Neural progenitor cell (in vitro differentiated cells): Measurements from ENCODE around the gene STAG1. TPM values are rescaled to one million over a fixed set of nuclear protein-coding genes. Genes with fewer than 3 reads are reported as not detected.

Source experiments
- DNase-seq: peaks from one replicate; pipeline ENCODE4 v3.0.0-alpha.2; 2016; ENCODE audit warnings: low spot score
- H2AFZ ChIP-seq: fragments of 200-600 bp; sonication (generic); replicated peaks from 2 replicates; pipeline ENCODE4 v1.6.1; 2016; ENCODE audit warnings: antibody characterized with exemption
- H3F3A ChIP-seq: fragments of 200-600 bp; sonication (generic); 2 replicates; pipeline ENCODE4 v1.6.1; 2016; ENCODE audit warnings: antibody characterized with exemption, low read depth
- H3K27ac ChIP-seq: fragments of 200-600 bp; sonication (generic); 2 replicates; pipeline ENCODE4 v1.5.1; 2016; ENCODE audit warnings: mild to moderate bottlenecking
- H3K27me3 ChIP-seq: fragments of 200-600 bp; sonication (generic); 2 replicates; pipeline ENCODE4 v1.6.1; 2016; ENCODE audit warnings: mild to moderate bottlenecking, moderate library complexity
- H3K36me3 ChIP-seq: fragments of 200-600 bp; sonication (generic); 2 replicates; pipeline ENCODE4 v1.5.1; 2016
- H3K4me1 ChIP-seq: fragments of 200-600 bp; sonication (generic); 2 replicates; pipeline ENCODE4 v1.6.1; 2016; ENCODE audit warnings: mixed run types
- H3K4me2 ChIP-seq: fragments of 200-600 bp; sonication (generic); 2 replicates; pipeline ENCODE4 v1.6.1; 2016
- H3K4me3 ChIP-seq: fragments of 200-600 bp; sonication (generic); 2 replicates; pipeline ENCODE4 v1.5.1; 2016
- H3K79me2 ChIP-seq: fragments of 200-600 bp; sonication (generic); 2 replicates; pipeline ENCODE4 v1.6.1; 2016; ENCODE audit warnings: low read depth
- H3K9ac ChIP-seq: fragments of 200-600 bp; sonication (generic); 2 replicates; pipeline ENCODE4 v1.6.1; 2016
- H3K9me3 ChIP-seq: fragments of 200-600 bp; sonication (generic); 2 replicates; pipeline ENCODE4 v1.5.1; 2016; ENCODE audit warnings: low read depth
- H4K20me1 ChIP-seq: fragments of 200-600 bp; sonication (generic); 2 replicates; pipeline ENCODE4 v1.6.1; 2016; ENCODE audit warnings: low read depth
- H3K27ac Mint-ChIP-seq: 3 replicates; pipeline ENCODE4 v1.8.0; 2021; ENCODE audit warnings: mixed read lengths
- H3K27me3 Mint-ChIP-seq: 2 replicates; pipeline ENCODE4 v1.8.0; 2022; ENCODE audit warnings: low read depth, mild to moderate bottlenecking, inconsistent platforms, moderate library complexity, mixed read lengths; ENCODE audit not compliant: insufficient read depth
- H3K36me3 Mint-ChIP-seq: 3 replicates; pipeline ENCODE4 v1.8.0; 2021; ENCODE audit warnings: mixed read lengths
- H3K4me1 Mint-ChIP-seq: 3 replicates; pipeline ENCODE4 v1.8.0; 2021; ENCODE audit warnings: mixed read lengths
- H3K4me3 Mint-ChIP-seq: 3 replicates; pipeline ENCODE4 v1.8.0; 2021; ENCODE audit warnings: mild to moderate bottlenecking, moderate library complexity, mixed read lengths
- H3K9me3 Mint-ChIP-seq: 3 replicates; pipeline ENCODE4 v1.8.0; 2020; ENCODE audit warnings: mixed read lengths
- EZH2 ChIP-seq: fragments of 200-600 bp; sonication (generic); IDR thresholded peaks from 2 replicates; pipeline ENCODE4 v1.6.1; 2017; ENCODE audit warnings: antibody characterized with exemption, mild to moderate bottlenecking, moderate library complexity
- EZH2phosphoT487 ChIP-seq: fragments of 200-600 bp; sonication (generic); IDR thresholded peaks from 2 replicates; pipeline ENCODE4 v1.6.1; 2017; ENCODE audit warnings: antibody characterized with exemption
- total RNA-seq: library from RNA; depleted of rRNA; stranded (reverse); fragments of >200 nt; gene quantifications from 2 replicates; pipeline ENCODE4 v1.2.3, GENCODE V29; 2015; ENCODE audit warnings: low replicate concordance
- TF ChIP-seq, protein P1 (sequence below): fragments of 200-600 bp; sonication (generic); IDR thresholded peaks from 2 replicates; pipeline ENCODE4 v1.5.1; 2017; ENCODE audit warnings: antibody characterized with exemption, mild to moderate bottlenecking

The STAG1 gene
- total RNA-seq, 1 donor from 2014 or later: 38.3 TPM

DNA sequence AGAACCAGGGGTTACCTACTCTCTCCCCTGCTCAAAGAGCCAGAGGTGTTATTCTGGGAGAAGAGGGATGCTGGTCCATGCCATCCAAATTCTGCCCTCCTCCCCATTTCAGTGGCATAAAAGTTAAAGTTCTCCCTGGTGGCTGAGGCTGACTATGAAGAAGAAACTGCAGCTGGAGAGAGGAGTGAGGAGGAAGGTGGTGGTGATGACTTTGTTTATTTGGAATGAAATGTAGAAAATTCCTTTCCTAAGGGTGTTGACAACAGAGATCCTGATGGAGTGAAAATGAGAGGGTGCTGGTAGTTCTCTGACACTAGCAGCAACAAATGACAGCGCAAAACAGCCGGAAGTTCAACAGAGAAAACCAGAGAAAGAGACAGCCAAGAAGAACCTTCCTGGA, 401.6 kb downstream of the STAG1 start:
- H3K27ac Mint-ChIP-seq: no peak overlapping the region
- no peak for DNase-seq

DNA sequence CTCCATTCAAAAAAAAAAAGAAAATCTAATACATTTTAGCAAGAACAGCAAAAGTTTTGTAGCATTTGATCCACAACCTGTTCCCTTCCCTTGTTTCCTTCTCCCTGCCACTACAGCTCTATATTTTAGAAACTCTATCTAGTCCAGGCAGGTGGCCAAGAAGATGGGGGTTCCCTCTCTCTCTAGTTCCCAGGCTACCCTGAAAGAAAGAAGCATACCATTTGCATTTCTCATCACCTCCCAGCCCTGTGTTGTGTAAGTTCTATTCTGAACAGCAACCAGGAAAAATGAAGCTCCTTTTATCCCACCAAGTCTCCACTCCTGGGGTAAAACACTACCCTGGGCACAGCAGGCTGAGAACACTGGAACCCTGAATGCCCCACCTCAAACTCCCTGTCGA, 402.0 kb downstream of the STAG1 start:
- H3K4me3 Mint-ChIP-seq: no peak overlapping the region
- no peak for DNase-seq
- no peak overlapping the region for H3K9ac ChIP-seq
- no peaks in the 10 kb centered on the region for H4K20me1 ChIP-seq
- no peak overlapping the region for H3K4me2 ChIP-seq
- H3K27ac Mint-ChIP-seq: no peak overlapping the region
- H3K9me3 ChIP-seq: no peaks in the 10 kb centered on the region
- H3K36me3 ChIP-seq: no peaks in the 10 kb centered on the region
- H3K9me3 Mint-ChIP-seq: peaks cover 2% of the 10 kb centered on the region
- peaks cover 7% of the 10 kb centered on the region for H3K36me3 Mint-ChIP-seq
- H3K4me1 ChIP-seq: peaks cover 4% of the 10 kb centered on the region
- no peaks in the 10 kb centered on the region for H3K27me3 Mint-ChIP-seq
- H3K27me3 ChIP-seq: no peaks in the 10 kb centered on the region
- H3F3A ChIP-seq: peaks cover 2% of the 10 kb centered on the region
- H3K27ac ChIP-seq: no peak overlapping the region
- no peak overlapping the region for H3K4me3 ChIP-seq
- H3K79me2 ChIP-seq: no peaks in the 10 kb centered on the region
- peaks cover 9% of the 10 kb centered on the region for H3K4me1 Mint-ChIP-seq
- no peak for TF ChIP-seq EZH2phosphoT487
- H2AFZ ChIP-seq: no peak overlapping the region

More for the DNA sequence above, 401.6 kb downstream of the STAG1 start:
- no peak overlapping the region for H3K4me2 ChIP-seq
- no peak overlapping the region for H3K27ac ChIP-seq
- H3K9me3 ChIP-seq: no peaks in the 10 kb centered on the region
- peaks cover 4% of the 10 kb centered on the region for H3K4me1 ChIP-seq
- Mint-ChIP-seq H3K9me3 (peaks cover 2% of the 10 kb centered on the region), H3K36me3 (peaks cover 11% of the 10 kb centered on the region), H3K4me3 (no peak overlapping the region), H3K4me1 (peaks cover 9% of the 10 kb centered on the region), H3K27me3 (no peaks in the 10 kb centered on the region)
- H3K79me2 ChIP-seq: no peaks in the 10 kb centered on the region
- H3K9ac ChIP-seq: no peak overlapping the region
- no peak overlapping the region for H2AFZ ChIP-seq
- no peaks in the 10 kb centered on the region for H4K20me1 ChIP-seq
- H3F3A ChIP-seq: peaks cover 2% of the 10 kb centered on the region
- no peaks in the 10 kb centered on the region for H3K36me3 ChIP-seq
- H3K4me3 ChIP-seq: no peak overlapping the region
- TF ChIP-seq, protein P1, sequence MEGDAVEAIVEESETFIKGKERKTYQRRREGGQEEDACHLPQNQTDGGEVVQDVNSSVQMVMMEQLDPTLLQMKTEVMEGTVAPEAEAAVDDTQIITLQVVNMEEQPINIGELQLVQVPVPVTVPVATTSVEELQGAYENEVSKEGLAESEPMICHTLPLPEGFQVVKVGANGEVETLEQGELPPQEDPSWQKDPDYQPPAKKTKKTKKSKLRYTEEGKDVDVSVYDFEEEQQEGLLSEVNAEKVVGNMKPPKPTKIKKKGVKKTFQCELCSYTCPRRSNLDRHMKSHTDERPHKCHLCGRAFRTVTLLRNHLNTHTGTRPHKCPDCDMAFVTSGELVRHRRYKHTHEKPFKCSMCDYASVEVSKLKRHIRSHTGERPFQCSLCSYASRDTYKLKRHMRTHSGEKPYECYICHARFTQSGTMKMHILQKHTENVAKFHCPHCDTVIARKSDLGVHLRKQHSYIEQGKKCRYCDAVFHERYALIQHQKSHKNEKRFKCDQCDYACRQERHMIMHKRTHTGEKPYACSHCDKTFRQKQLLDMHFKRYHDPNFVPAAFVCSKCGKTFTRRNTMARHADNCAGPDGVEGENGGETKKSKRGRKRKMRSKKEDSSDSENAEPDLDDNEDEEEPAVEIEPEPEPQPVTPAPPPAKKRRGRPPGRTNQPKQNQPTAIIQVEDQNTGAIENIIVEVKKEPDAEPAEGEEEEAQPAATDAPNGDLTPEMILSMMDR: no peak
- no peaks in the 10 kb centered on the region for H3K27me3 ChIP-seq

DNA sequence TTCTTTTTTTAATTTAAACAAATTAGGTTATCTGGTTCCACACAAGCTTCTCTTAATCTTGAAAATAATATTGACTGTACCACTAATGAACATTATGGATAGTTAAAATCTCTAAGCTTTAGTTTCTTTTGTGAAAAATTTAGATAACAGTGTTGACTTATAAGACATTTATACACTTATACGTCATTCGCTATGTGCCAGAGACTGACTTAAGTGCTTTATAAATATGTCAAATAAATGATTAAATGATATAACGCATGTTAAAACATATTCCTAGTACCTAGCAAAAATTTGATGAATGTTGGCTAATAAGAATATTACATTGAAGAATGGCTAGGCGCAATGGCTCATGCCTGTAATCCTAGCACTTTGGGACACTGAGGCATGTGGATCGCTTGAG, 405.7 kb downstream of the STAG1 start:
- Histone ChIP-seq H3K9ac (no peak overlapping the region), H2AFZ (no peak overlapping the region), H3F3A (peaks cover 9% of the 10 kb centered on the region), H3K27me3 (no peaks in the 10 kb centered on the region), H3K36me3 (no peaks in the 10 kb centered on the region), H3K4me2 (no peak overlapping the region), H3K27ac (no peak overlapping the region), H3K4me3 (no peak overlapping the region), H4K20me1 (no peaks in the 10 kb centered on the region), H3K4me1 (peaks cover 9% of the 10 kb centered on the region), H3K79me2 (no peaks in the 10 kb centered on the region), H3K9me3 (no peaks in the 10 kb centered on the region)
- no peak overlapping the region for H3K27ac Mint-ChIP-seq
- H3K4me1 Mint-ChIP-seq: peaks cover 18% of the 10 kb centered on the region
- no peak overlapping the region for H3K4me3 Mint-ChIP-seq
- H3K27me3 Mint-ChIP-seq: no peaks in the 10 kb centered on the region
- peaks cover 15% of the 10 kb centered on the region for H3K36me3 Mint-ChIP-seq
- no peak for DNase-seq
- H3K9me3 Mint-ChIP-seq: no peaks in the 10 kb centered on the region
- TF ChIP-seq EZH2 (no peak), EZH2phosphoT487 (no peak)
- TF ChIP-seq, protein P1: no peak

DNA sequence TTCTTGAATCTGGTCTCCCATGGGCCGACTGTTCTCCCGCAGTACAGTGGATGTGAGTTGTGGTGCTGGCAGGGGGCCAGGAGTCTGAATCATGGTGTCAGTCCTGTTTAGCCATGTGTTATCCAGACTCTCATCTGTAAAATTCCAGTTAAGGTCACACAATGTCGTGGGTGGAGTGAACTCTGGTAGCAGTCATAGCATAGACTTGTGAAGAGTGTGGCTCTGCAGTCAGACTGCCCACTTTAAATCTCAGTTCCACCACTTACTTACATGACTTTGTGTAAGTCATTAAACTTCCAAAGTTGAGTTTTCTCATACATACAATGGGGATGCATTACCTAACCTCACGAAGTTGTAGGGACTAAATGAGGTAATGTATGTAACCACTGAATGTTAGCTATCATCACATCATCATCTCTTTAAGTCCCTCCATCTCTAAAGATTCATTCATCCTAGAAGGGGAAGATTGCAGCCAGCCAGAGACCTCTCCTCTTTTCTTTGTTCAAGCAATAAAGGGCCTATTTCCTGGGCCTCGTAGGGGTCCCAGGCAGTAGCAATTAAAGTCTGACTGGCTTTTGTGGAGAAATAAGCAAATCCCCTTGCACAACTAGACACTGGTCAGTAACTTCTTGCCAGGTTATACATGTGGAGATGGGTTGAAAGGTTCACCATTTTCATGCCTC, 408.2 kb downstream of the STAG1 start:
- Histone ChIP-seq H3K36me3 (no peaks in the 10 kb centered on the region), H3K27me3 (no peaks in the 10 kb centered on the region), H3K4me2 (peak overlapping the region; percentile 8), H3F3A (peaks cover 9% of the 10 kb centered on the region), H3K9me3 (no peaks in the 10 kb centered on the region), H2AFZ (no peak overlapping the region), H3K4me3 (no peak overlapping the region), H3K79me2 (no peaks in the 10 kb centered on the region), H3K4me1 (peaks cover 7% of the 10 kb centered on the region), H3K27ac (peak overlapping the region; percentile 9), H3K9ac (no peak overlapping the region), H4K20me1 (no peaks in the 10 kb centered on the region)
- H3K27me3 Mint-ChIP-seq: no peaks in the 10 kb centered on the region
- H3K27ac Mint-ChIP-seq: peak overlapping the region; percentile 60
- DNase-seq: peak; percentile 29
- peaks cover 31% of the 10 kb centered on the region for H3K36me3 Mint-ChIP-seq
- H3K4me1 Mint-ChIP-seq: peaks cover 12% of the 10 kb centered on the region
- no peaks in the 10 kb centered on the region for H3K9me3 Mint-ChIP-seq
- no peak overlapping the region for H3K4me3 Mint-ChIP-seq
- no peak for TF ChIP-seq EZH2phosphoT487
- TF ChIP-seq, protein P1: no peak
- no peak for TF ChIP-seq EZH2
